Spleen (tissue), 7 donors: ENCODE measurements around the gene TSEN54.

Experiments
- CTCF ChIP-seq, 11 experiments: fragments of 200-600 bp in 7 of 11; fragments of 450-650 bp in 4 of 11; sonication (generic) in 4 of 11; IDR thresholded peaks in 8 of 11; conservative IDR thresholded peaks in 3 of 11; 1 replicate in 7 of 11; 2 replicates in 4 of 11; pipeline versions ENCODE4 v1.4.0 to v1.8.0; 2016 to 2021; ENCODE audit warnings: antibody characterized with exemption in 11 of 11, inconsistent platforms in 4 of 11, mild to moderate bottlenecking in 1 of 11
- POLR2A ChIP-seq, 3 donors: fragments of 450-650 bp; IDR thresholded peaks; one replicate each; pipeline ENCODE4 v1.5.1; 2017; ENCODE audit warnings: antibody characterized with exemption in 3 of 3, mild to moderate bottlenecking in 1 of 3
- POLR2AphosphoS5 ChIP-seq, 3 donors: sonication (generic); formaldehyde crosslinking; IDR thresholded peaks; one replicate each; pipeline ENCODE4 v1.5.1; 2017; ENCODE audit warnings: antibody characterized with exemption in 3 of 3
- donor health status: DM: no; HTN: no; CAD: no; lungs with moderate emphysema.
- donor health status: DM: no; HTN: no; CAD: no.
- donor health status: DM: no; HTN: no; CAD: no.

GRCh38 chr17:75476271-75476671 is 40.1 kb upstream of the TSEN54 start:
- no peak for TF ChIP-seq CTCF (IDR thresholded peaks at IDR 0.05 in 8 of 11, conservative IDR thresholded peaks at IDR 0.05 in 3 of 11)
- no peak for TF ChIP-seq POLR2AphosphoS5 (IDR thresholded peaks at IDR 0.05)
- TF ChIP-seq POLR2A (IDR thresholded peaks at IDR 0.05) = no peak
